Mesenchymal stem cell (in vitro differentiated cells and primary cell): ENCODE measurements around the gene TEKT4.

Experiments used
- DNase-seq: peaks from one replicate; pipeline ENCODE4 v3.0.0-alpha.2; 2013
- H2AFZ ChIP-seq: one replicate; pipeline ENCODE4 v1.6.1; 2013; ENCODE audit warnings: low read depth, mild to moderate bottlenecking, control low read depth, inconsistent platforms, low read length, moderate library complexity
- H2AK5ac ChIP-seq: 2 replicates; pipeline ENCODE4 v1.6.1; 2013; ENCODE audit warnings: low read length, moderate library complexity, mild to moderate bottlenecking, inconsistent platforms; ENCODE audit not compliant: severe bottlenecking
- H2BK120ac ChIP-seq: one replicate; pipeline ENCODE4 v1.6.1; 2013; ENCODE audit warnings: low read depth, mild to moderate bottlenecking, inconsistent platforms, low read length, moderate library complexity
- H2BK12ac ChIP-seq, 2 experiments: one replicate each; pipeline ENCODE4 v1.6.1; 2013; ENCODE audit warnings: inconsistent platforms in 2 of 2, low read length in 2 of 2, mild to moderate bottlenecking in 2 of 2, moderate library complexity in 2 of 2, control low read depth in 1 of 2
- H2BK15ac ChIP-seq: one replicate; pipeline ENCODE4 v1.6.1; 2013; ENCODE audit warnings: mild to moderate bottlenecking, low read depth, inconsistent platforms; ENCODE audit not compliant: poor library complexity, severe bottlenecking
- H2BK5ac ChIP-seq: 2 replicates; pipeline ENCODE4 v1.6.1; 2013; ENCODE audit warnings: low read depth, mild to moderate bottlenecking, low read length, control low read depth, inconsistent platforms; ENCODE audit not compliant: poor library complexity, severe bottlenecking
- H3K14ac ChIP-seq, 2 experiments: one replicate each; pipeline ENCODE4 v1.6.1; 2013; ENCODE audit warnings: inconsistent platforms in 2 of 2, low read length in 2 of 2, control low read depth in 1 of 2, mild to moderate bottlenecking in 1 of 2, moderate library complexity in 1 of 2
- H3K18ac ChIP-seq, 2 experiments: one replicate each; pipeline ENCODE4 v1.6.1; 2013; ENCODE audit warnings: inconsistent platforms in 2 of 2, low read length in 2 of 2, control low read depth in 1 of 2, low read depth in 1 of 2, mild to moderate bottlenecking in 1 of 2
- H3K23ac ChIP-seq, 2 experiments: one replicate each; pipeline ENCODE4 v1.6.1; 2013; ENCODE audit warnings: inconsistent platforms in 2 of 2, low read length in 2 of 2, mild to moderate bottlenecking in 2 of 2, moderate library complexity in 2 of 2, control low read depth in 1 of 2
- H3K27ac ChIP-seq: 2 replicates; pipeline ENCODE4 v1.5.1; 2013; ENCODE audit warnings: mild to moderate bottlenecking, moderate library complexity, low read length, control low read depth, inconsistent platforms; ENCODE audit not compliant: poor library complexity, severe bottlenecking
- H3K27me3 ChIP-seq, 2 experiments: 2 replicates each; pipeline versions ENCODE4 v1.6.1 to v1.7.0; 2013; ENCODE audit warnings: low read length in 2 of 2, mild to moderate bottlenecking in 2 of 2, moderate library complexity in 2 of 2, control low read depth in 1 of 2, inconsistent platforms in 1 of 2; ENCODE audit not compliant: control insufficient read depth in 1 of 2, insufficient read depth in 1 of 2
- H3K36me3 ChIP-seq, 2 experiments: 2 replicates each; pipeline versions ENCODE4 v1.6.1 to v1.7.0; 2013; ENCODE audit warnings: low read length in 2 of 2, control low read depth in 1 of 2, inconsistent platforms in 1 of 2, low read depth in 1 of 2, mild to moderate bottlenecking in 1 of 2; ENCODE audit not compliant: insufficient read depth in 2 of 2, control insufficient read depth in 1 of 2
- H3K4ac ChIP-seq, 2 experiments: one replicate each; pipeline ENCODE4 v1.6.1; 2013; ENCODE audit warnings: inconsistent platforms in 2 of 2, low read length in 2 of 2, mild to moderate bottlenecking in 2 of 2, moderate library complexity in 2 of 2, control low read depth in 1 of 2, low read depth in 1 of 2
- H3K4me1 ChIP-seq: 2 replicates; pipeline ENCODE4 v1.6.1; 2013; ENCODE audit warnings: low read depth, low read length, control low read depth; ENCODE audit not compliant: control insufficient read depth, insufficient read depth
- H3K4me2 ChIP-seq: 2 replicates; pipeline ENCODE4 v1.6.1; 2013; ENCODE audit warnings: low read length, mild to moderate bottlenecking, inconsistent platforms; ENCODE audit not compliant: poor library complexity, severe bottlenecking
- H3K4me3 ChIP-seq, 2 experiments: 2 replicates each; pipeline versions ENCODE4 v1.5.1 to v1.7.0; 2013; ENCODE audit warnings: low read length in 2 of 2, mild to moderate bottlenecking in 2 of 2, control low read depth in 1 of 2, low read depth in 1 of 2; ENCODE audit not compliant: insufficient read depth in 1 of 2
- H3K79me1 ChIP-seq: replicated peaks from 2 replicates; pipeline ENCODE4 v1.6.1; 2013; ENCODE audit warnings: mild to moderate bottlenecking, control low read depth, low read length, inconsistent platforms; ENCODE audit not compliant: poor library complexity, severe bottlenecking
- H3K9ac ChIP-seq: 2 replicates; pipeline ENCODE4 v1.7.0; 2013; ENCODE audit warnings: mild to moderate bottlenecking, low read length, moderate library complexity
- H3K9me3 ChIP-seq: 2 replicates; pipeline ENCODE4 v1.7.0; 2013; ENCODE audit warnings: mild to moderate bottlenecking, low read length; ENCODE audit not compliant: control insufficient read depth
- H4K8ac ChIP-seq: one replicate; pipeline ENCODE4 v1.6.1; 2013; ENCODE audit warnings: inconsistent platforms, mild to moderate bottlenecking, low read length, moderate library complexity
- H4K91ac ChIP-seq: one replicate; pipeline ENCODE4 v1.6.1; 2013; ENCODE audit warnings: mild to moderate bottlenecking, low read length, inconsistent platforms
- WGBS: methylation state at CpG from one replicate; pipeline ENCODE4 v1.1.7; 2013; ENCODE audit warnings: mixed read lengths; 5-methylcytosine and 5-hydroxymethylcytosine counted together

The TEKT4 gene

GRCh38 chr2:94875064-94875819 lies 4.0 kb downstream of the TEKT4 start:
- Histone ChIP-seq H4K8ac (no peak overlapping the region), H2BK15ac (no peak overlapping the region), H3K9me3 (no peaks in the 10 kb centered on the region), H4K91ac (no peak overlapping the region), H2BK120ac (no peak overlapping the region), H2AFZ (no peak overlapping the region), H3K9ac (no peak overlapping the region), H3K36me3 (no peaks in the 10 kb centered on the region), H3K4ac (no peak overlapping the region), H3K14ac (no peak overlapping the region), H3K27ac (no peak overlapping the region), H3K23ac (no peak overlapping the region), H3K4me3 (no peak overlapping the region), H3K18ac (no peak overlapping the region), H3K79me1 (no peaks in the 10 kb centered on the region), H2BK5ac (no peak overlapping the region), H3K4me2 (no peak overlapping the region), H2AK5ac (no peak overlapping the region), H3K27me3 (peaks cover 0 to 18% of the 10 kb centered on the region in 2 experiments), H2BK12ac (no peak overlapping the region), H3K4me1 (no peaks in the 10 kb centered on the region)
- 87% methylated on average over 22 of the region's 22 CpGs for WGBS
- no peak for DNase-seq

GRCh38 chr2:94875820-94876522 lies 4.7 kb downstream of the TEKT4 start:
- Histone ChIP-seq H3K4me2 (no peak overlapping the region), H3K79me1 (no peaks in the 10 kb centered on the region), H4K8ac (no peak overlapping the region), H2AFZ (no peak overlapping the region), H4K91ac (no peak overlapping the region), H3K27me3 (peaks cover 0 to 10% of the 10 kb centered on the region in 2 experiments), H3K27ac (no peak overlapping the region), H2BK12ac (no peak overlapping the region), H3K23ac (no peak overlapping the region), H3K36me3 (no peaks in the 10 kb centered on the region), H2BK120ac (no peak overlapping the region), H2BK5ac (no peak overlapping the region), H3K4ac (no peak overlapping the region), H3K18ac (no peak overlapping the region), H3K9me3 (no peaks in the 10 kb centered on the region), H2AK5ac (no peak overlapping the region), H3K14ac (no peak overlapping the region), H3K4me1 (no peaks in the 10 kb centered on the region), H2BK15ac (no peak overlapping the region), H3K9ac (no peak overlapping the region), H3K4me3 (no peak overlapping the region)
- no peak for DNase-seq
- WGBS, result 70% methylated on average over 17 of the region's 17 CpGs

- H3K4ac ChIP-seq, result no peak overlapping the region
- WGBS, result 85% methylated on average over 16 of the region's 16 CpGs
- DNase-seq, result no peak
- no peak overlapping the region for H2BK120ac ChIP-seq
- no peak overlapping the region for H2BK12ac ChIP-seq
- no peaks in the 10 kb centered on the region for H3K79me1 ChIP-seq
- no peak overlapping the region for H4K8ac ChIP-seq
- no peak overlapping the region for H3K4me2 ChIP-seq
- H3K27ac ChIP-seq, result no peak overlapping the region
- H4K91ac ChIP-seq, result no peak overlapping the region
- no peaks in the 10 kb centered on the region for H3K9me3 ChIP-seq
- H2BK15ac ChIP-seq, result no peak overlapping the region
- H3K14ac ChIP-seq, result no peak overlapping the region
- no peak overlapping the region for H3K4me3 ChIP-seq
- no peak overlapping the region for H2AK5ac ChIP-seq
- H3K18ac ChIP-seq, result no peak overlapping the region
- no peaks in the 10 kb centered on the region for H3K4me1 ChIP-seq
- no peaks in the 10 kb centered on the region for H3K36me3 ChIP-seq
- H3K27me3 ChIP-seq, result peaks cover 0 to 7% of the 10 kb centered on the region in 2 experiments
- no peak overlapping the region for H2BK5ac ChIP-seq
- H2AFZ ChIP-seq, result no peak overlapping the region
- no peak overlapping the region for H3K9ac ChIP-seq
- H3K23ac ChIP-seq, result no peak overlapping the region
Measured at GRCh38 chr2:94876523-94876863, 5.3 kb downstream of the TEKT4 start.

- Histone ChIP-seq H3K18ac (no peak overlapping the region), H2BK120ac (no peak overlapping the region), H3K27ac (no peak overlapping the region), H4K8ac (no peak overlapping the region), H3K4me1 (no peaks in the 10 kb centered on the region), H2BK12ac (no peak overlapping the region), H3K4ac (no peak overlapping the region), H3K27me3 (peaks cover 0 to 6% of the 10 kb centered on the region in 2 experiments), H4K91ac (no peak overlapping the region), H2BK15ac (no peak overlapping the region), H3K4me2 (no peak overlapping the region), H3K14ac (no peak overlapping the region), H3K23ac (no peak overlapping the region), H2AK5ac (no peak overlapping the region), H3K36me3 (no peaks in the 10 kb centered on the region), H2BK5ac (no peak overlapping the region), H3K79me1 (no peaks in the 10 kb centered on the region), H3K4me3 (no peak overlapping the region), H3K9ac (no peak overlapping the region), H2AFZ (no peak overlapping the region), H3K9me3 (no peaks in the 10 kb centered on the region)
- no peak for DNase-seq
- WGBS, result 66% methylated on average over 5 of the region's 5 CpGs
Measured at GRCh38 chr2:94877129-94877528, 5.9 kb downstream of the TEKT4 start.
